HUDEP-2 (cell line): ENCODE results near the gene GALNT18.

ENCODE experiments used
- DNase-seq, 76 experiments: peaks; one replicate each; lab custom pipeline; 2025; ENCODE audit not compliant: unreplicated experiment in 76 of 76; lab: John Stamatoyannopoulos, UW

GALNT18 gene

DNA sequence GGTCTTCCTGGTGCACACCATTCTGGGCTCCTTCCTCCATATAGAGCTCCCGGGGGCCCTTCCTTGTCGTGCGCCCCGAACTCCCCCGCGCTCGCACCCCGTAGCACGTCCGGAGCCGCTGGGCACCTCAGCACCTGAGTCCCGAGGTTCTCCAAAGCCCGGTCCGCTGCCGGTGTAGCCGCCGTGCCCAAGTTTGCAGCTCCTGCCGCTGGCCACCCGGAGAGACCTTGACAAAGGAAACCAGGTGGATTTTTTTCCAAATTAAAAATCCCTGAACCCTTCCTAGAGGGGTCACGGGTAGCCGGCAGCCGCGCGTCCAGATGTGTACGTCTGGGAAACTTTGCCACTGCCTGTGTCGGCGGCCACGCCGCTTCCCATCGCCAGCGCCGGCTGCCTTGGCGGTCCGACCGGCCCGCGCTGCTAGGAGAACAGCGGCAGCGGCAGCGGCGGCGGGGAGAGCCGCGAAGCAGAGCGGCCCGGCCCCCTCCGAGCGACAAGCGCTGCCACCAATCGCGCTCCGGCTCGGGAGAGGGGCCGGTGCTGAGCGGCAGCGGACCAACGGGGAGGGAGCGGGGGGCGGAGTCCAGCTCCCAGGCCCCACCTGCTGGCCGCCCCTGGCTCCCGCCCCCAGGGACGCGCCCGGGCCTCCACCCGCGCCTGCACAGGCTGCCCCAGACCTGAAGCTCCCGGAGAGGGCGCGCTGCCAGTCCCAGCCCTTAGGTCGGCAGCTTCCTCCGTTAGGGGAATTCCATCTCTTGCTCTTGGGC, at the start of gene GALNT18:
TSS of gene GALNT18 (minus strand) at position 433 of the 767 bp plus-strand sequence.
- peak in 74 of 76 experiments; percentile 11 to 91 (median 77) for DNase-seq

DNA sequence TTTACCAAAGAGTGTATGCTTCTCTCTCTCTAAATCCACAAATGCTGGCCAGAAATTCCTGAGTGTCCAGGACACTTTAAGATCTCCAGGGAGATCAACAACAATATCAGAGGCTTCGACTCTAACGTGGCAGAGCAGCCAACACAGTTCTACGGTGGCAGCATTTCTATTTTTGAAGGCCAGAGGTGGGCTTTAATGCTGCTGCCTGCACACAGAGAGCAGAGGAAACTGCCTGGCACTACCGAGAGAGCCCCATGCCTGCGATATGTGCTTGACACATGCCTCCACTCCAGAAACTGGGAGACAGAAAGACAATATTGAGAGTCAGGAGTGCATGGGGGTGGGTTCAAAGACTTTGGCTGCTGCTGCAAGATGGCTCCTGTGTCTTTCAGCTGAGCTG, 48.8 kb upstream of the GALNT18 start:
- no peak for DNase-seq

DNA sequence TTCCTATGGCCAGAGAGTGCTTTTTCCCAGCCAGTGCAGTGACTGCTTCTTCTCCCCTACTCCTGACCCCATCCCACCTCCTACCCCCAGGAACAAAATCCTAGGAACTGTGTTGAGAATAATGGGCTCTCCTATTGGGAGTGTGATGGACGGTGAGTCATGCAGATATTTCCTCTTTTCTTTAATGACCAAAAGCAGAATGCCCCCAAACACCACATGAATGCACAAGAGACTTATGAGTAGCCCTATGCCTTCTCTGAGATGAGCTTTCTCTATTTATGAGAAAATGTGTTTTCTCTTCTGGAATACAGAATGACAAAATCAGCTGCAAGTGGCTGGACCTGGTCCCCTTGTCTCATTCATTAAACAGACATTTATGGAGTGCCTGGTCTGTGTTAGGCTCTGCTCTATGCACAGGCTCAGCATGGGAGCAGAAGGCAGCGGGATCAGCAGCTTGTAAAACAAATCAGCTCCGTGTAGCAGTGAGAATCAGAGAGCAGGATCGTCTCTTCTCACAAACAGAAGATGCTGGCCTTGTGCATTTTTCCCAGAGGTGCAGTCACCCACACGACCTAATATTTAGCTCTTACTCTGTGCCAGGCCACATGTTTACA, 47.5 kb upstream of the GALNT18 start:
- DNase-seq = no peak

DNA sequence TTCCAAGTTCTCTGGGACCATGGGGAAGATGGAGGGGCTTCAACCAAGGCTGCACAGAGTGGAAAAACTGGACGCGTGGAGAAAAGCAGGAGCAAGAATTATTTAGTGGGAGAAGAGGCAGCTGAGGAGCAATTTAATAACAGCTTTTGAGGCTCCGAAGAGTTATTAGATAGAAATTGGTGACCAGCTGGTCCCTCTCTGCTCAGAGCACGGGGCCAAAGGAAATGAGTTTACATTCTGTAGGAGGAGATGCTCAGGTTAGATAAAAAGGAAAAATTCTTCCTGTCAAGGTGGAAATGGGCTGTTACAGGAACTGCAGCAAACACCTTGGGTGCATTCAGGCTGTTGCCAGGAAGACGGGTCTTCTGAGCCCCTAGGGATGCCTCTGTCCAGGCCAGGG, 47.0 kb upstream of the GALNT18 start:
- DNase-seq = no peak

DNA sequence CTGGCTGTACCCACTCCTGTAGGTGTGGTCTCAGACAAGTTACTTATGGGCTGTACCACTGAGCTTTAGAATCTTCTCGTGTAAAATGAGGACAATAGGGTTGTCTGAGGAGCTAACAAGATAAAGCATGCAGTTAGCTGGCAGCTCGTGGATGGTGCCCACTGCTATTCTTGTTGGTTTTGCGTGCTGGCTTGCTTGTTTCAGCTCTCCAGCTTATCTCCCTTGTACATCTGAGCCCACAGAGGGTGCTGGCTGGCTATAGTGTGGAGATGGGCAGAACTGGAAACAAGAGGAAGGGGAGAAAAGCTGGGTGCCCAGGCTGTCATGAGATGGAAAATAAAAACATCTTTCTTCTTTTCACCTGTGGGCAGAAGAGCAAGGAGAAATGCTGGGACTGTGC, 46.5 kb upstream of the GALNT18 start:
- DNase-seq = no peak

DNA sequence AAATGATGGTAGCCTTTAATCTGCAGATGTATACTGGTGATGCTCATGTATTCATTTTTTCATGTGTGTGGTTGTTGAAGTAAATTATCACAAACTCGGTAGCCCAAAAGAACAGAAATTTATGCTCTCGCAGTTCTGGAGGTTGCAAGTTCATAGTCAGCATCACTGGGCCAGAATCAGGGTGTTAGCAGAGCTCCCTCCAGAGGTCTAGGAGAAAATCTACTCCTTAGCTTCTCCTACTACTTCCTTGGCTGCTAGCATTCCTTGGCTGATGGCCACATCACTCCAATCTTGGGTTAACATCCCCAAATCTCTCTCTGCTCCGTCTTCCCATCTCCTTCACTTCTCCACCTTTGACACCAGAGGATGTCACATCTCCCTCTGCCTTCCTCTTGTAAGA, 45.3 kb upstream of the GALNT18 start:
- DNase-seq = peak in 2 of 76 experiments; percentile 4 to 7

DNA sequence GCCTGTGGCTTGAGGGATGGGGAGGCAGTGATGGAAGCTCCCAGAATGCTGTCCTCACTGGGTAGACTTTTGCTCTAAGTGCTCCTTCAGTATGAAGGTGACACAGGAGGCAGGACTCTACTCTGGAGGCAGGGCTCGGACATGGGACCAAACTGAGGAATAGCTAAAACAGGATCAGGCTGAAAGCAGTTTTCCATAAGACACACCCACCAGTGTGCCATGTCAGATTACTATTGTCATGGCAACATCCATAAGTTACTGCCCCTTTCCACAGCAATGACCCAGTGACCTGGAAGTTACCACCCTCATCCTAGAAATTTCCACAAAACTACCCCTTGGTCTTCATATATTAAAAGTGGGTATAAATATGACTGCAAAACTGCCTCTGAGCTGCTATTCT, 43.6 kb upstream of the GALNT18 start:
- no peak for DNase-seq

DNA sequence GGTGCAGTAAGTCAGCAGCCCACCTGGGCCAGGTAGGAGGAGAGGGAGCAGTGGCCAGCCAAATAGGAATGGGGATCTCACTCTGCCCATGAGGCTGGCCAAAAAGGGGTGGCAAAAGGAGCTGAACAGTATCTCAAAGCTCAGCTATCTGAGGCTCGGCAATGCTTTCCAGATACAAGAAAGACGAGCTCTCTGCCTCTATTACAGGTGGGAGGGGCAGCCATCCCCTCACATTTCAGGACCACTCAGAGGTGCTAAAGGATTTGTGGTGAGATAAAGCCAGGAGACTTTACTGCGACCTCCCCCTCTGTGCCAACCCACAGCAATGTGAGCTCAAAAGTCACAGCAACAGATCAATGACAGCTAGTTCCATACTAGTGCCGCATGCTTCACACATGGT, 42.1 kb upstream of the GALNT18 start:
- DNase-seq = no peak

DNA sequence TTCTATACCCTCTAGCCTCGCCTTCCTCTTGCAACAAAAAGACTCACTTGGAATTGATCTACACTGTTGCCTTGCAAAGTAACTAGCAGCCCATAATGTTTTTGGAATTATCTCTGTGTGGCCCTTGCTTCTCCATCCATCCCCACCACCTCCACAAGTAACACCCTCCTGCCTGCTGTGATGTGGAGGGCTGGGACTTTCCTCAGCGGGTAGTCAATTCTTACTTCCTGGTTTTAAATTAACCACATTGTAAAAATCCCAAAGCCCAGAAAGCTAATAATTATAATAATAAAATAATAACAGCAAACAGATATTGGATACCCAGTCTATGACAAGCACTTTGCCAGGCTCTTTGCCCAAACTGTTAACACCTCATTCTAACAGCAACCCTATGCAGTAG, 40.8 kb upstream of the GALNT18 start:
- no peak for DNase-seq

DNA sequence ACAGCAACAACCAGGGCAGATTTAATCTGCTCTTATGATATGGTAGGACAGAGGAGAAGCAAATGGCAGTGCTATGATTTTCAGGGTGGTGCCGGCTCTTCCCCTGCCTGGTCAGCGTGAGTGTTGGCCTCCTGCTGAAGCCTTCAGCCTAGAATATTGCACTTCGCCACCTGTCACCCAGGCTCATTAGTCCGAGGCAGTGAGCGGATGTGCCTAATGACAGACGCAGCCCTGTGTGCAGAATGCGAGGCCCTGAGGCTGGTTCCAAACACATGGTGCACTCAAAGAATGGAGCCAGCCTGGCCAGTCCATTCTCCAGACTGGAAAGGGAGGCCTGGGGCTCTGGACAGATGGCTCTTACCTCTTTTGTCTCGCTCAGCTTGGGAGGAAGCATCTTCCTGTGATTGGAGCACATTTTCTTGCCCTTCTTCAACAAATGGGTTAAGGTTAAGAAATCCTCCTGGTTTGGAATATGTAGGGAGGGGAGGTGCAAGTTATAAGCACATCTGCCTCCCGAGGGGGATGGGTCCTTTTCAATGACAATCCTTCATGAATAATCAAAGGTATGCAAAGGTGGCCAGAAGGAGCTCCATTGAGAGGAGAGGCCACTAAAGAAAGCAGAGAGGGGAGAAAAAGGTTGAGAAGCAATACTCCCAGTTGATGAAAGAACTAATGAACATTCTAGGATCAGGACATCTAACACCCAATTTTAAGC, 39.7 kb upstream of the GALNT18 start:
- DNase-seq = no peak

DNA sequence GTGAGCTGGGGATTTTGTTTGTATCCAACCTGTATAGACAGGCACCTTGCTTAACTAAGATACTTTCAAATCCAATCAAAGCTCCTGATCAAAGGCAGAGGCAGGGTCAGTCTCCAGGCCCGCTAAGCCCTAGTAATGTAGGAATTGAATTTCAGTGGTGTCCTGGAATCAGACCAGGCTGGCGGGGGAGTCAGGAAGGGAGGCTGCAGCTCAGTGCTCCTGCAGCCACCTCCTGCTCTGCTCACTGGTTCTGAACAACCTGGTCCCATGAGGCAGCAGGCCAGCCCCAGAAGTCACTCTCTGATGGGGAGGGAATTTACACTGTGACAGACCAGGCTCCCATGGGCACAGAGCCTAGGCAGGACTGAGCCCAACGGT, 38.5 kb upstream of the GALNT18 start:
- no peak for DNase-seq

DNA sequence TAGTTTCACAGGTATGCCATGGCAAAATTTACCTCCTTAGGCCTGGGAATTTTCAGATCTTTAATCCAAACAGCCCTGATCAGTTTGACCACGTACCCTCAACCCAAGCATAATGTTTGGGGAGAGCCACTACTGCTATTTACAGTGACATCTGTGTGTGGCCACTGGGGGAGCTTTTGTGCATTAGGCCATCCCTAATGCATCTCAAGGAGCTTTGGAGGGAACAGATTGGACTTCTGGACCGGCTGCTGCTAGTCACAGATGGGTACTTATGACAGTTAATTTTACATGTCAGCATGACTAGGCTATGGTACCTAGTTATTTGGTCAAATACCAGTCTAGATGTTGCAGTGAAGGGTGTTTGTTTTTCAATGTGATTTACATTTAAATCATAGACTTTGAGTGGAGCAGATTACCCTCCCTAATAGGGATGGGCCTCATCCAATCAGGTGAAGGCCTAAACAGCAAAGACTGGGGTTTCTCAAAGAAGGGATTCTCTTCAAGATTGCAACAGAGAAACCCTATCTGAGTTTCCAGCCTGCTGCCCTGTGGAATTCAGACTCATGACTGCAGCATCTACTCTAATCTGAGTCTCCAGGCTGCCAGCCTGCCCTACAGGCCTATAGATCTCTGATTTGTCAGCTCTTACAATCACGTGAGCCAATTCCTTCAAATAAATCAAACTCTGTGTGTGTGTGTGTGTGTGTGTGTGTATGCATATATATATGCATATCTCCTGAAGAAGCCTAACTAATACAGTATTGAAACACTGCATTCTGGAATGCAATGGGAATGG, 38.0 kb upstream of the GALNT18 start:
- no peak for DNase-seq

DNA sequence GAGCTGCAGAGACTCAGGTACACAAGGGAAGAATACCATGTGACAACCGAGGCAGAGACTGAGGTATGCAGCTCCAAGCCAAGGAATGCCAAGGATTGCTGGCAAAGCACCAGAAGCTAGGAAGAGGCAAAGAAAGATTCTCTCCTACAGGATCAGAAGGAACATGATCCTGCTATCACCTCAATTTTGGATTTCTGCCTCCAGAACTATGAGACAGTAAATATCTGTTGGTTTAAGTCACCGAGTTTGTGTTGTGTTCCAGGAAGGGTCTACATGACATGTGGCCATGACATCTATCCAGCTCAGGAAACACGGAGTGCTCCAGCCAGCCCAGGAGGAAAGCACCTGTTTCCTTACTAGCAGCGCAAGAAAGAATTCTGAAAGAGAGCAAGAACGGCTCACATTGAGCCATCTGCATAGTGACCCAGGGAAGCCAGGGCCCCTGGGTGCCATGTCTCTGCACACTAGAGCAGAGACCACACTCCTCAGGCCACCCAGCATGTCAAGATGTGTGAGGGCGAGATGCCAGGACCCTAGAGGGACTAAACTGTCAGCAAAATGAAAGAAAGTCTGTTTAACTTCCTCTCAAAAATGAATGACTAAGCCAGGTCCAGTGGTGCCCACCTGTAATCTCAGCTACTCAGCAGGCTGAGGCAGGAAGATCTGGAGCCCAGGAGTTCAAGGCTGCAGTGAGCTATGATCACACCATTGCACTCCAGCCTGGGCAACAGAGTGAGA, 35.6 kb upstream of the GALNT18 start:
- no peak for DNase-seq

DNA sequence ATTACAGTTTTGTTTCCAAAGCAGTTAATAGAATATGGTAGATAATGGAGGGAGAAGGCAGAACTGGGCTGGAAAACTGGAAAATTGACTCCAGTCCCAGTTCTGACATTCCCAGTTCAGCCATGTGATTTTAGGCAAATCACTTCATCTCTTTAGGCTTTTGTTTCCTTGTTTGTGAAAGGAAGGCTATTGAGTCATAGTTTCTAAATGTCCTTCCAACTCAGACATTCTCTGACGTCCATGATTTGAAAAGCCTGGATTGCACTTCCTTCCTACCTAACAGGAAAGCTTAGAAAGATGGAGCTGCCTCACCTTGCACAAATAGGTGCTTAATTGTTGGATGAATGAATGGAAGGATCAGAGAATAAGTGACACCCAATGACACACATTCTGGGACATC, 19.8 kb upstream of the GALNT18 start:
- no peak for DNase-seq

DNA sequence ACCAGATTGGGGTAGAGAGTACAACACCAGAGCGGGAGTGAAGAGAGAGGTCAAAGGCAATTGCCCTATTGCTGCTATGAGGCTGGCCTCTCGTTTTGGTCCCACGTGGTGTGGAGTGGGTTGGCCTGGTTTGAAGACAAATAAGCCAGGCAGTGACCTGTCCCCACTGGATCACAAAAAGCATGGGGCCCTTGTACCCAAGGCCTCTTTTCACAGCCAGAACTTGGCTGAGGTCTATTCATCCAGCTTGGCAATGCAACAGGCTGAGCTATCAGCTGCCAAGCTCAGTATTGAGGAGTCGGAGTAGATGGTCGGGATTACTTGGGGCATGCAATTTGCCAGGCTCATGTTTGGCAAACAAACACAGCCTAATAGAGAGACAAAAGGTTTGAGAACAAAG, 19.2 kb upstream of the GALNT18 start:
- DNase-seq = no peak

DNA sequence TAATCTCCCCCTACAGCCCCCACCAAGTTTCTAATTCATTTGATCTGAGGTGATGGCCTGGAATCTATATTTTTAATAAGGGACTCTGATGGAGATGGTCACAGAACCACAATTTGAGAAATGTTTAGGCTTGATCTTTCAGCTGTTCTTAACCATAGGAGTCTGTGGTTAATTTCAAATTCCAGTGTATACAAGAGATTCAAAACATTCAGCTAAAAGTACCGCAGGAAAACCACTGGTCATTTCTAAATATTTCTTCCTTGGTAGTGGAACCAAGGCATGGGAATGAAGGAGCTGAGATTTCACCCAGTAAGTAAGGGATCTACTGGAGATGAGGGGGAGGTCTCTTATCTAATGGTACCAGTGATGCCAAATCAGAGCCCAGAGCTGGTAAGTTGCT, 18.3 kb upstream of the GALNT18 start:
- DNase-seq = no peak

DNA sequence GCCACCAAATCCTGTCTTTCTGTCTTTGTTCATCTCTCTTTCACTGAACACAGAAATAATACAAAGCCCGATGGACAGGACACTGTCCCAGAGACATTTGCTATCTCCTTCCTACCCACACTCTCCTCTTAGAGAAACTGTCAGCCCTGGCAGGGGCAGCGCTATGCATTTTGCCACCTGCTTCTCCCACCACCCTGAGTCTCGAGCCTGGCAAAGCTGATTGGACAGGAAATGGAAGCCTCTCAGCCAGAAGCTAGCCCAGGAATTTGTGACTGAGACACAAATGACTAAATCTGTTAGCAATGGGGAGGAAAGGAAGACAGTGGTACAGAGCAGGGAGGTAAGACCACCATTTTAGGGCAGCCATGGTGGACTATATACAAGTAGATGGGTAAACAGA, 14.9 kb upstream of the GALNT18 start:
- no peak for DNase-seq

DNA sequence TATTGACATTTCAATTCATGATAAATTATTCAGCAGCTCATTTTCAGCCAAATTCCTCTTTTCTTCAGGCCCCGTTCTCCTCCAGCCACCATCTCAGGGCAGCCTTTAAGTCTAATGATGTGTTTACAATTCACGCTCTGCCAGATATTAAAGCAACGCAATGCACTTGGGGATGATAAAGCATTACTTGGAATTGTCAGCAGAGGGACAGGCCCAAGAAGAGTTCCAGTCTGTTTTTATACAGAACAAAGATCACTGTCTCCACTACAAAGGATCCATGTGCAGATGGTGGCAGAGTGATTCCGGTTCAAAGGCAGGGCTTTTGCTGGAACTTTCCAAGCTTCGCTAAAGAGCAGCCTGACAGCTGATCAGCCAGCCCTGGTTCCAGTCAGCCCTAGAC, 13.6 kb upstream of the GALNT18 start:
- no peak for DNase-seq

DNA sequence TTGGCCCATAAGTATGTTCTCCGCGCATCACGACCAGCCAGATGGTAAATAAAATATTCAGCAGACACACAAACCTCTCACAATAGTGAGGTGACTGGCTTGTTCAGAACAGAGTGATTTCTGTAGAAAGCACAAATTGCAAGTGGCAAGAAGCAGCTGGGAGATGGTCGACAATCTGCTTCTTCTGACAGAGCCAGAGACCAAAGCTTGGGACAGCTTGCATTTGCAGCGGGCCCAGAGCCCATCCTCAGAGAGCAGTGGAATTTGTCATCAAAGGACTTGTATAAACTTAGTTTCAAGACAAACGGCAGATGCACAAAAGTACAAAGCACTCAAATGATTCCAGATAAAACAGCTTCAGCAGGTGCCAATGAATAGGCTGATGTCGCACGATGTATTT, 7.6 kb upstream of the GALNT18 start:
- DNase-seq = no peak

DNA sequence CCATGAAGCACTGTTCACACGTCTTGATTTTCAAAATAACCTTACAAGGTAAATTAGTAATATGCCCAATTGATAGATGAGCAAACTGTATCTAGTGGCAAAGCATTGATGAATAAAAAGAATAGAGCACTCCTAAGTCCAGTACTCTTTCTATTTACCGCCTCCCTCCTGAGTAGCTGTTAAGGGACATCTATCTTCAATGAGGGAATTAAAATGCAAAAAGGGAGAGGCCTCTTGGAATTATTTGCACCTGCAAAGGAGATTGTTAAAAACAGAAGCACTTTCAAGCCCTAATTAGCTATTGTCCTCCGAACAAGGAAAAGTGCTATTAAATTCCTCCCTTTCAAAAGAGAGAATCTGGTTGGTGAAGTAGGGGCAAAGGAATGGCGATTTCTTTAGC, 6.8 kb upstream of the GALNT18 start:
- no peak for DNase-seq

DNA sequence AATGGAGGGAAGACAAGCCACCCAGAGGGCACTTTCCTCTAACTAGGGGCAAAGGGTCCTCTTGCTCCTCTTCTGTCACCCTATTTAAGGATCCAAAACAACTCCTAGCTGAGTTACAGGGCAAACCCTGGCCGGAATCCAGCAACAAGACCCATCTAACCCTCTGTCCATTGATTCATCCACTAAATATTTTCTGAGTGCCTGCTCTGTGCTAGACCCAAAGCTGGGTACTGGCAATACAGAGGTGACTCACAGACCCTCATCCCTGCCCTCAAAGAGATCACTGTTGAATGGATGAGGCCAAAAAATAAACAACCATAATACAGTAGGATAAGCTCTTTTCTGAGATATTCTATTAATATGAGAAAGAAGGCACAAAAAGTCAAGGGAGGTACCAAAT, 4.3 kb upstream of the GALNT18 start:
- no peak for DNase-seq
